Measurements from ENCODE around the gene COL9A3. TPM values are rescaled to one million over a fixed set of nuclear protein-coding genes. Genes with fewer than 3 reads are reported as not detected.

The COL9A3 gene
- total and polyA plus RNA-seq, 5 donors, result 4.3 to 13.0 (median 5.7) TPM

DNA sequence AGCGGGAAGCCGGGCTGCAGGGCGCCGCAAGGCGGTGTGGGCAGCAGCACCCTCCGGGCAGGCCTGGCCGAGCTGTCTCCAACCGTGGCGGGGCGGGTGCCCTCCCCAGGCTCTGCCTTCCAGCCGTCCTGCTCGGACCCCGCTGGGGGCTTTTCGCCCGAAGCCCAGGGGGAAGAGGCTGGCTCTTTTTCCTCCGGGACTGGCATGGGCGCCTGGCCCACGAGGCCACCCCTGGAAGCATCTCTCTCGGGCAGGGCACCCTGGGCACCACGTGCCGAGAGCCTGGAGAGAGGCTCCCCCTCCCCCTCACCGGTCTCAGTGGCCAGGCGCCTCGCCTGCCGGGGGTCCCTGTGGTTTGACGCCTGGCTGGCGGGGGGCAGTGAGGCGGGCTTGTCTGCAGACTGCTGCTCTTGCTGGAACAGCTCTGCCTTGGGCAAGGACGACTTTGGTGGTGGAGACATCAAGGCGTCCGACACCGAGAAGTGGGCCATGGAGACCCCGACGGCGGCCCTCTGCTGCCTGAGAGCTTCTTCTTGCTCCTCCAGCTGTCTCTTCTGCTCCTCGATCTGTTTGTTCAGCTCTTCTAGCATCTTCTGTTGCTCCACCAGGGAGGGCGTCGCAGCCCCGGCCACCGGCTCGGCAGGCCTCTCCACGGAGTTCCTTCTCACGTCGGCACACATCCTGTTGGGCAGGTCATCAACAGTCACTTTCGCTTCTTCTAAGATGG, 64.2 kb downstream of the COL9A3 start:
- no peaks in the 10 kb centered on the region for H3K9me3 ChIP-seq (ENCODE audit: control insufficient read depth, low read length)
- no peaks in the 10 kb centered on the region for H3K27me3 ChIP-seq (ENCODE audit: control insufficient read depth, insufficient read depth)
- ATAC-seq (no peak), DNase-seq (peak in 1 of 3 donors; percentile 66)
- H3K27ac ChIP-seq (ENCODE audit: low read length), result no peak overlapping the region
- intact Hi-C loops (cut with DNase I), result no loop called here
- H3K4me3 ChIP-seq (ENCODE audit: low read length), result no peak overlapping the region
- peaks cover 7% of the 10 kb centered on the region for H3K4me1 ChIP-seq (ENCODE audit: control insufficient read depth, insufficient read depth, low read length)
- 92% methylated on average over 45 of the region's 45 CpGs for WGBS

DNA sequence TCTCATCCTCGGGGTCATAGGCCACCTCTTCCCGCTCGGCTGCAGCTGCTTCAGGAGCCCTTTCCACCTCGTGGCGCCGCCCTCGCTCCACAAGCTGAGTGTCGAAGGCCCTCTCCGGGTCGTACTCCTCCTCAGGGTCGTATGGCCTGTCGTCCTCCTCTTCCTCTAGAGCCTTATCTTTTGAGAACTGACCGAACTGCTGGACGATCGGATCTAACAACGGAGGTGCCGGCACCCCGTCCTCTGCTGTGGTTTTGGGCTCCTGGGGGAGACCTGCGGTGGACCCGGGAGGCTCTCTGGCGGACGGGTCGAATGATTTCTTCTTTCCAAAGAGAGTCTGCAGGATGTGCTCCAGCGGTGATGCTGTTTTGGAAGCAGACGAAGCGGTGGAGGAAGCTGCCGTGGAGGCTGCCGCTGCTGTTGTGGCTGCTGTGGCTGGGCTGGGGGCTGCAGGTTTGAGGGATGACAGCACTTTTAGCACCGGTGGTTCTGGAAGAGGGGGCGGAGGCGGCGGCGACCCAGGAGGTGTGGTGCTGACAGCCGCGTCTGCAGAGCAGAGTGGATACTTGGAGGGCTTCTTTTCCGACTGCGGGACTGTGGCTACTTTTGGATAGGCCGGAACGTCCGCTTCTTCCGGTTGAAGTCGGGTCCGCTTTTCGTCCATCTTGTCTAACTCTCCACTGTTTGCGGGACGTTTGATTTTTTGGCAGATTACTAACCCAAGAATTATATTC, 65.0 kb downstream of the COL9A3 start:
- 92% methylated on average over 46 of the region's 46 CpGs for WGBS
- DNase-seq, result peak in 1 of 3 donors; percentile 14
- Histone ChIP-seq H3K4me1 (ENCODE audit: control insufficient read depth, insufficient read depth, low read length) (peaks cover 2% of the 10 kb centered on the region), H3K27me3 (ENCODE audit: control insufficient read depth, insufficient read depth) (no peaks in the 10 kb centered on the region), H3K9me3 (ENCODE audit: control insufficient read depth, low read length) (no peaks in the 10 kb centered on the region), H3K27ac (ENCODE audit: low read length) (no peak overlapping the region), H3K4me3 (ENCODE audit: low read length) (no peak overlapping the region)
- intact Hi-C loops (cut with DNase I), result no loop called here
- ATAC-seq, result no peak

DNA sequence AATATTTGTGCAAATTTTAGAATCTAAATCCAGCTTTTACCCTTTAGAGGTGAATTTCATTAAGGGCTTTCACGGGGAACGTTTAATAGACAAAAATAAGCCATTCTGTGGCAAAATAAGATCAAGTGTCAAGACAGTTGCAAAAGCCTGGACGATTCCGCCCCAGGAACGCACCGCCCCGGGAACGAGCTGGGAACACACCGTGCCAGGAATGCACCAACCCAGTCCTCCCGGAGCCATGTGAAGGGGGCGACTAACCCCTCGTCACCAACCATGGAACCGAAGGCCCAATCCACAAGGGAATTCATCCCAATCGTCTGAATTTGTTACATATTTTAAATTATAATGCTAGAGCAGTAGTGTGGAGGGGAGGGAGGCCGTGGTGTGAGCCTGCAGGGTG, 65.6 kb downstream of the COL9A3 start:
- peak in 1 of 3 donors; percentile 30 for DNase-seq
- no peak for ATAC-seq
- Histone ChIP-seq H3K27me3 (ENCODE audit: control insufficient read depth, insufficient read depth) (no peaks in the 10 kb centered on the region), H3K4me3 (ENCODE audit: low read length) (no peak overlapping the region), H3K27ac (ENCODE audit: low read length) (no peak overlapping the region), H3K4me1 (ENCODE audit: control insufficient read depth, insufficient read depth, low read length) (no peaks in the 10 kb centered on the region), H3K9me3 (ENCODE audit: control insufficient read depth, low read length) (no peaks in the 10 kb centered on the region)
- intact Hi-C loops (cut with DNase I), result no loop called here
- 89% methylated on average over 15 of the region's 15 CpGs for WGBS

DNA sequence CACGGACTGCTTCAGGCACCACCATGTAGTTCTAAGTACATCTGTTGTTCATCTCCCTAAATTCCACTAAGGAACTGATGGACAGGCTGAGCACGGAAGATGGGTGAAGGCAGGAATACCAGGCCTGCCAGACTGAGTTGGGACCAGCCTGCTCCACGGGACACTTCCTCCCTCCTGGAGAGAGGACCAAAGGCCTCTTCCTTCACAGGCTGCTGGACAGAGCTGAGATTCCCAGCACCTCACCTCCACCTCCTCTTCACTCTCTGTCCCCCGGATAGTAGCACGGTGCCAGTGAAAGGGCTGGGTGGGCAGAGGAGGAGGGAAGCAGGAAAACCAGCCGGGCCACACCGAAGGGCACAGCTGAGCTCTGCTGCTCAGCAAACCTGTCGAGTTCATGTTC, 67.7 kb downstream of the COL9A3 start:
- no peak for ATAC-seq
- no peak for DNase-seq
- Histone ChIP-seq H3K4me1 (ENCODE audit: control insufficient read depth, insufficient read depth, low read length) (no peaks in the 10 kb centered on the region), H3K27ac (ENCODE audit: low read length) (no peak overlapping the region), H3K4me3 (ENCODE audit: low read length) (no peak overlapping the region), H3K9me3 (ENCODE audit: control insufficient read depth, low read length) (no peaks in the 10 kb centered on the region), H3K27me3 (ENCODE audit: control insufficient read depth, insufficient read depth) (no peaks in the 10 kb centered on the region)
- intact Hi-C loops (cut with DNase I), result no loop called here
- WGBS, result 82% methylated on average over 8 of the region's 8 CpGs

DNA sequence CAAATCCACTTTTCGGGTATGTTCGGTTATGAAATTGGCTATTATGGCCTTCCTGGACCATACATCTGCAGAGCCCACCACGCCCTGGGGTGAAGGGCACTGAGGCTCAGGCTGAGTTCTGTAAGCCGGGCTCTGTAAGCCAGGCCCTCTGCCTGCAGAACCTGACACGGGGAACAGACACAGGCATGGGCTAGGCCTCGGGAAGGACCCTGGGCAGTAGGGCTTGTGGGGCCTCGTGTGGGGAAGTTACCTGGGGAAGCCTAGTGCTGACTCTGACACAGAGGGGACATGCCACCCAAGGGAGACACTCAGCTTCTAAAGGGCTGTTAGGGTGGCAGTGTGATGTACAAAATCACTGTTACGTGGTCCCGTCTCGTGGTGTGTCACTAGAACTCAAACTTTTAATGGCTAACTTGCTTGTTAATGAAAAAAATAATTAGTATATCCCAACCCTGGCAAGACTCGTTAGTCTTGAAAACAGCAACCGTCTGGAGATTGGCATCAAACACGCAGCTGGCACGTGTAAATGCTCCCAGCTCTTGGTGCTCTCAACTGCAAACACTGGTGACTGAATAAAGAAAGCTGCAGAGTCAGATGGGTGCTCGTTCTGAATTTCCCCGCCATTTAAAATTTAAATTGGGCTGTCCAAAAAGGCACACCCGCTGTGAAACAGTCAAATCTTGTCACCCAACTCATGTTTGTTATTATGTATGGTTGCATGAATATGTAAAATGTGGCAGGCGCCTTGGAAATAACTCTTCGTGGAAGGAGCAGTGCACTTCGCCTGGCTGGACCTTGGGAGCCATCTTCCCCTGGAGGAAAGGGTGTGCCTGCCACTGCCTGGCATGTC, 68.4 kb downstream of the COL9A3 start:
- no peaks in the 10 kb centered on the region for H3K27me3 ChIP-seq (ENCODE audit: control insufficient read depth, insufficient read depth)
- no peak for ATAC-seq
- no peak overlapping the region for H3K27ac ChIP-seq (ENCODE audit: low read length)
- no peaks in the 10 kb centered on the region for H3K9me3 ChIP-seq (ENCODE audit: control insufficient read depth, low read length)
- H3K4me3 ChIP-seq (ENCODE audit: low read length), result no peak overlapping the region
- H3K4me1 ChIP-seq (ENCODE audit: control insufficient read depth, insufficient read depth, low read length), result no peaks in the 10 kb centered on the region
- 83% methylated on average over 20 of the region's 20 CpGs for WGBS
- DNase-seq, result no peak
- intact Hi-C loops (cut with DNase I), result no loop called here

DNA sequence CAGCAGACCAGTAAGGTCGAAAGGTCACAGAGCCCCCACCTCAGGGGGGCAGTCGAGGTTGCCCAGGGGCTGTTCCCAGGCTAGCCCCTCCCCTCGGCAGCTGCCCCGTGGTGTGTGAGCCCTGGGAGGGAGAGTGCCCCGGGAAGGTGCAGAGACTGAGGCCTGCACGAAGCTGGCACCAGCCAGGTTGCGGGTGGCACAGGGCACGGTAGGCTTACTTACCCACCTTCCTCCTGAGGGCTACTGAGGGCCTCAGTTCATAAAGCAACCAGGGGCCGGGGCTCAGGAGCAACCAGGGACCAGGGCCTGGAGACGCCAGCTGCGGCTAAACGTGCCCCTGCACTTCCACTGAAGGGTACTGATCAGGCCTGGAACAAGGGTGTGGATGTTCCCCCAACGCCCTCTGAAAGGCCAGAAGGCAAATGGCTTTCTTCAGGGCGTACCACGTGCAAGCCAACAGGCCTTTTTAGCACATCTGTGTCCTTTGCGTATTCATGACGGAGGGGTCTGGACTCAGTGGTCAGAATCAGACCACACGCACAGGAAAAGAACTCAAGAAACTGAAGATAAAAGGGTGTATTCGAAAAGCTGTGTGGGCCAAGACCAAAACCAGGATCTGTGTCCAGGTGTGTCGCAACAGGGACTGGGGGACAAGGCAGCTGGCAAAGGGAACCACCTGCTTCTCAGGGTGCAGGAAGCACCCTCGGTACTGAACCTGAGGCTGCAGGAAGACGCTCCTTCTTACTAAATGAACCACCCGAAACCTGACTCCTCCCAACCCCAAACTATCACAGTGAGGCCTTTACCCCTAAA, 69.3 kb downstream of the COL9A3 start:
- Histone ChIP-seq H3K4me1 (ENCODE audit: control insufficient read depth, insufficient read depth, low read length) (no peaks in the 10 kb centered on the region), H3K27ac (ENCODE audit: low read length) (no peak overlapping the region), H3K27me3 (ENCODE audit: control insufficient read depth, insufficient read depth) (no peaks in the 10 kb centered on the region), H3K9me3 (ENCODE audit: control insufficient read depth, low read length) (no peaks in the 10 kb centered on the region), H3K4me3 (ENCODE audit: low read length) (no peak overlapping the region)
- peak in 1 of 3 donors; percentile 59 for DNase-seq
- 80% methylated on average over 23 of the region's 23 CpGs for WGBS
- intact Hi-C loops (cut with DNase I), result no loop called here
- no peak for ATAC-seq

DNA sequence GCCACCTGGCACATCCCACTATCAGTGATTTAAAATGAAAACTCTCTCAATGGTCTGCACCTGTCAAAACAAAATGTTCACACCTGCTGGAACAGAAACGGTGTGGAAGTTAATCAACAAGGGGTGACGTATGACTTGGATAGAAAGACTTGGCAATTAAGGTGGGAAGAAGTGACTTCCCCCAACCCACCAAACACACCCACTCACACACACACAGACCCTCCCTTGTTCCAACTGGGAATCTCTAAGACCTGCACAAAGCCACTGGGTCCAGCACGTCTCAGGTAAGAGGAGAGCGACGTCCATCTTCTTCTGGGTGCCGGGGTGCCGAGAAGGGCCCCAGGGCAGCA, 69.8 kb downstream of the COL9A3 start:
- Histone ChIP-seq H3K27ac (ENCODE audit: low read length) (no peak overlapping the region), H3K9me3 (ENCODE audit: control insufficient read depth, low read length) (no peaks in the 10 kb centered on the region), H3K4me3 (ENCODE audit: low read length) (no peak overlapping the region), H3K4me1 (ENCODE audit: control insufficient read depth, insufficient read depth, low read length) (no peaks in the 10 kb centered on the region), H3K27me3 (ENCODE audit: control insufficient read depth, insufficient read depth) (no peaks in the 10 kb centered on the region)
- intact Hi-C loops (cut with DNase I), result no loop called here
- ATAC-seq (no peak), DNase-seq (no peak)
- WGBS, result 83% methylated on average over 7 of the region's 7 CpGs

DNA sequence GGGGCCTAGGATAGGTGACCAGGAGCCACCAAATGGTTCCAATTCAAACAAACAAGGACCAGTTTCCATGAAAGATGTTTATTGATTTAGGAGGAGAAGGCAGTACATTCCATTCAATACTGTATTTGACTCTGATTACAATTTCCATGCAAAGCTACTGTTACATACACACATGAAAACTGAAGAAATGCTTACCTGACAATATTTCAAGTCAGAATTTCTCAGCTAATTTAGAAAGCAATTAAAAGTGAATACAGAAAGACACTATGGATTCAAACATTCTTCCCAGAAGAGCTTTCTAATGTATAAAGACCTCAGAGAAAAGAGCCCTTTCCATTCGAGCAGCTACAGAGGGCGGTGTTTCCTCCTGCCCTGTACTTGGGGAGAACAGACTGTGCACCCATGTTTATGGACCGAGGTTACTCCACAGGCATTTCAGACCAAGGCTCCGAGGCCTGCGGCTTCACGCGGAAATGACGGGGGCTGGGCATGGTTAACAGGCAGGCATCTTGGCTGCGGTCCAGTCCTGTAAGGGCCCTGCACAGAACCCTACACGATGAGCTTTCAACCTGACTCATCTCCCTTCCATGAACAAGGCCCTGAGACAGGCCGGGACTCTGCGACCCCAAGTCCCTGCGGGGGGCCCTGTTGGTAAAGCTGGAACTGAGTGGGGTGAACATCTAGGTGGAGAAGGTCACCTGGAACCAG, 70.5 kb downstream of the COL9A3 start:
- 50% methylated on average over 13 of the region's 13 CpGs for WGBS
- peak; percentile 44 to 47 for ATAC-seq
- H3K9me3 ChIP-seq (ENCODE audit: control insufficient read depth, low read length), result no peaks in the 10 kb centered on the region
- no peaks in the 10 kb centered on the region for H3K27me3 ChIP-seq (ENCODE audit: control insufficient read depth, insufficient read depth)
- no peak overlapping the region for H3K27ac ChIP-seq (ENCODE audit: low read length)
- peak; percentile 50 to 80 (median 63) for DNase-seq
- H3K4me3 ChIP-seq (ENCODE audit: low read length), result no peak overlapping the region
- intact Hi-C loops (cut with DNase I), result no loop called here
- H3K4me1 ChIP-seq (ENCODE audit: control insufficient read depth, insufficient read depth, low read length), result no peaks in the 10 kb centered on the region

- Histone ChIP-seq H3K4me1 (ENCODE audit: control insufficient read depth, insufficient read depth, low read length) (no peaks in the 10 kb centered on the region), H3K27me3 (ENCODE audit: control insufficient read depth, insufficient read depth) (no peaks in the 10 kb centered on the region), H3K4me3 (ENCODE audit: low read length) (no peak overlapping the region), H3K27ac (ENCODE audit: low read length) (no peak overlapping the region), H3K9me3 (ENCODE audit: control insufficient read depth, low read length) (no peaks in the 10 kb centered on the region)
- ATAC-seq (no peak), DNase-seq (no peak)
- 82% methylated on average over 7 of the region's 7 CpGs for WGBS
- intact Hi-C loops (cut with DNase I), result no loop called here
Observed at GRCh38 chr20:62887860-62888239, 71.0 kb downstream of the COL9A3 start.

GRCh38 chr20:62888406-62888805, 71.6 kb downstream of the COL9A3 start:
- no peaks in the 10 kb centered on the region for H3K9me3 ChIP-seq (ENCODE audit: control insufficient read depth, low read length)
- no peak overlapping the region for H3K4me3 ChIP-seq (ENCODE audit: low read length)
- intact Hi-C loops (cut with DNase I), result no loop called here
- WGBS, result 94% methylated on average over 16 of the region's 16 CpGs
- DNase-seq (no peak), ATAC-seq (peak in 1 of 2 donors; percentile 7)
- H3K27ac ChIP-seq (ENCODE audit: low read length), result no peak overlapping the region
- no peaks in the 10 kb centered on the region for H3K27me3 ChIP-seq (ENCODE audit: control insufficient read depth, insufficient read depth)
- H3K4me1 ChIP-seq (ENCODE audit: control insufficient read depth, insufficient read depth, low read length), result no peaks in the 10 kb centered on the region
